Right lobe of liver (tissue), 4 donors: ENCODE data around the gene TUBB2B.

Source experiments
- POLR2A ChIP-seq: fragments of 450-650 bp; IDR thresholded peaks from one replicate; pipeline ENCODE4 v1.6.1; 2017; ENCODE audit warnings: antibody characterized with exemption, mild to moderate bottlenecking
- TF ChIP-seq, protein P1 (sequence below), 4 donors: fragments of 200-600 bp in 3 of 4; fragments of 450-650 bp in 1 of 4; IDR thresholded peaks; one replicate each; pipeline versions ENCODE4 v1.5.1 to v1.8.0; 2016 to 2022; ENCODE audit warnings: antibody characterized with exemption in 4 of 4, mild to moderate bottlenecking in 2 of 4
- donor health status: DM: no; HTN: no; CAD: no.
- donor health status: DM: no; HTN: no; CAD: no.
- donor health status: DM: no; HTN: yes; CAD: no.

DNA sequence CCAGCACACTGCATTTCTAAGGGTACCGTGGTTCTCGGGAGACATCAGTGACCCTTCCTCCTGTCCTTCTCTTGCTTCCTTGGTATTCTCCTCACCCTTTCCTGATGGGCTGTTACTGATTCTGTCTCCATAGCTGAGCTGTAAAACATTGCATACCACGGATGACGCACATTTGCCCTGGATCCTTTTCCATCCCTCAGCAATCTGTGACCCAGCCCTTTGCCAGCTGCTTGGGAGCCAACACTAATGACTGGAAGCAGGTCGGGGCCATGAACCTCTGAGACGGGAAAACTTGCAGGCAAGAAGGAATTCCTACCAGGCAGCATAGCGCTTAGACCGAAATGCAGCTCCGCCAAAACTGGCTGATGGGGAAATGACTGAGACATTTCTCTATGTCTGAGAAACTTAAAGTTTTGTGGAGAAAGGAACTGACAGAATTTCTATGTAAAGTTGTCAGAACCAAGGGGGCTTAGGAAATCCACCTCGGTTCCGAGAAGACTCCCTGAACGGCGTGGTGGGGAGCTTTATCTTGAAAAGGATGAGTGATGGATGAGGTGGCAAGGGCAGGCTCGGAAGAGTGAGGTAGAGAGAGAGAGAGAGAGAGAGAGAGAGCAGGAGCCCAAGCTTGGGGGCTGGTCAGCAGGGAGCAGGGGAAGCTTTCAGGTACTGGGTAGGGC, 19.2 kb downstream of the TUBB2B start:
- TF ChIP-seq, protein P1, sequence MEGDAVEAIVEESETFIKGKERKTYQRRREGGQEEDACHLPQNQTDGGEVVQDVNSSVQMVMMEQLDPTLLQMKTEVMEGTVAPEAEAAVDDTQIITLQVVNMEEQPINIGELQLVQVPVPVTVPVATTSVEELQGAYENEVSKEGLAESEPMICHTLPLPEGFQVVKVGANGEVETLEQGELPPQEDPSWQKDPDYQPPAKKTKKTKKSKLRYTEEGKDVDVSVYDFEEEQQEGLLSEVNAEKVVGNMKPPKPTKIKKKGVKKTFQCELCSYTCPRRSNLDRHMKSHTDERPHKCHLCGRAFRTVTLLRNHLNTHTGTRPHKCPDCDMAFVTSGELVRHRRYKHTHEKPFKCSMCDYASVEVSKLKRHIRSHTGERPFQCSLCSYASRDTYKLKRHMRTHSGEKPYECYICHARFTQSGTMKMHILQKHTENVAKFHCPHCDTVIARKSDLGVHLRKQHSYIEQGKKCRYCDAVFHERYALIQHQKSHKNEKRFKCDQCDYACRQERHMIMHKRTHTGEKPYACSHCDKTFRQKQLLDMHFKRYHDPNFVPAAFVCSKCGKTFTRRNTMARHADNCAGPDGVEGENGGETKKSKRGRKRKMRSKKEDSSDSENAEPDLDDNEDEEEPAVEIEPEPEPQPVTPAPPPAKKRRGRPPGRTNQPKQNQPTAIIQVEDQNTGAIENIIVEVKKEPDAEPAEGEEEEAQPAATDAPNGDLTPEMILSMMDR (IDR thresholded peaks at IDR 0.05): no peak
- TF ChIP-seq POLR2A: no peak
